ENCODE results near the gene MGMT.

DNA sequence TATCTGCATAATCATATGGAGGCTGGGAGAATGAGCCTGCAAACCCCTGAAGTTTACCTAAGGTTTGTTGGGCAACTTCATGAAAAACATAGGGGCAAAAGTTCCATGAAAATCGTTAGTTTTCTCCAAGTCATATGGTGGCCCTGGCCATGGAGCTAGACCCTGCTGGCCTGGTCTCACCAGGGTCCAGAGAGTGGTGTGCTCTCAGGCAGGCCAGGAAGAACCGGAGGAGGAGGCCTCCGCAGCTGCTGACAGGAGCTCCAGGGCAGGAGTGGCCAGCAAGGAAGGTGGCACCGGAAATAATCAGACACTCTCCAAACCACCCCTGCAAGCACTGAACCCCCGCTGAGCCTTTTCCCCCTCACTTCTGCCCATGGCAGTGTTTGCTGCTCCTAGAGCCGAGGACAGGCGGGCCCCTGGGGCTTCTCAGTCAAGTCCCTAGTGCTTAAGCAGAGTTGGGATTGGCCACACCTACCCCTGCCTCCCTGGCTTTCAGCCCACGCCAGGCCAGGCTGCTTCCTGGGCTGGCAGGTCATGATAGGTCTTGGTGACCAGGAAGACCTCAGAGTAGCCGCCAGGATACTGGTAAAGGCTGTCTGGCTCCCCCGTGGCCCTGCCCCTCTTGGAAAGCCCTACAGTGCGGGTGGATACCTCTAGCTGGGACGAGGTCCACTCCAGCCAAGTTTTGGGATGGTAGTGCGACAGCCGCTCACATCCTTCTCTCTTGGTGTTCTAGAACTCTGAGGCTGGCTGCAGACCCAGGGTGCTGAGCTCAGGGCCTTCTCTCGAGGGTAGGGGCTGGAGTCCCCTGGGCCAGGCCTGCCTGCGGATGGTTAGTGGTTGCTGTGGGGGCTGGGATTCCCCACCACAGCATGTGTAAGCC is 242.8 kb downstream of the MGMT start:
- no peak for TF ChIP-seq POLR2A (IDR thresholded peaks at IDR 0.05; ENCODE audit: low read depth)
- TF ChIP-seq, protein P1, sequence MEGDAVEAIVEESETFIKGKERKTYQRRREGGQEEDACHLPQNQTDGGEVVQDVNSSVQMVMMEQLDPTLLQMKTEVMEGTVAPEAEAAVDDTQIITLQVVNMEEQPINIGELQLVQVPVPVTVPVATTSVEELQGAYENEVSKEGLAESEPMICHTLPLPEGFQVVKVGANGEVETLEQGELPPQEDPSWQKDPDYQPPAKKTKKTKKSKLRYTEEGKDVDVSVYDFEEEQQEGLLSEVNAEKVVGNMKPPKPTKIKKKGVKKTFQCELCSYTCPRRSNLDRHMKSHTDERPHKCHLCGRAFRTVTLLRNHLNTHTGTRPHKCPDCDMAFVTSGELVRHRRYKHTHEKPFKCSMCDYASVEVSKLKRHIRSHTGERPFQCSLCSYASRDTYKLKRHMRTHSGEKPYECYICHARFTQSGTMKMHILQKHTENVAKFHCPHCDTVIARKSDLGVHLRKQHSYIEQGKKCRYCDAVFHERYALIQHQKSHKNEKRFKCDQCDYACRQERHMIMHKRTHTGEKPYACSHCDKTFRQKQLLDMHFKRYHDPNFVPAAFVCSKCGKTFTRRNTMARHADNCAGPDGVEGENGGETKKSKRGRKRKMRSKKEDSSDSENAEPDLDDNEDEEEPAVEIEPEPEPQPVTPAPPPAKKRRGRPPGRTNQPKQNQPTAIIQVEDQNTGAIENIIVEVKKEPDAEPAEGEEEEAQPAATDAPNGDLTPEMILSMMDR (IDR thresholded peaks at IDR 0.05), result no peak
- TF ChIP-seq POLR2AphosphoS5 (IDR thresholded peaks at IDR 0.05), result no peak
